ENCODE data around the gene DTD2.

DTD2 gene

GRCh38 chr14:31403707-31404106 is 53.6 kb downstream of the DTD2 start:
- no peak for DNase-seq

DNA sequence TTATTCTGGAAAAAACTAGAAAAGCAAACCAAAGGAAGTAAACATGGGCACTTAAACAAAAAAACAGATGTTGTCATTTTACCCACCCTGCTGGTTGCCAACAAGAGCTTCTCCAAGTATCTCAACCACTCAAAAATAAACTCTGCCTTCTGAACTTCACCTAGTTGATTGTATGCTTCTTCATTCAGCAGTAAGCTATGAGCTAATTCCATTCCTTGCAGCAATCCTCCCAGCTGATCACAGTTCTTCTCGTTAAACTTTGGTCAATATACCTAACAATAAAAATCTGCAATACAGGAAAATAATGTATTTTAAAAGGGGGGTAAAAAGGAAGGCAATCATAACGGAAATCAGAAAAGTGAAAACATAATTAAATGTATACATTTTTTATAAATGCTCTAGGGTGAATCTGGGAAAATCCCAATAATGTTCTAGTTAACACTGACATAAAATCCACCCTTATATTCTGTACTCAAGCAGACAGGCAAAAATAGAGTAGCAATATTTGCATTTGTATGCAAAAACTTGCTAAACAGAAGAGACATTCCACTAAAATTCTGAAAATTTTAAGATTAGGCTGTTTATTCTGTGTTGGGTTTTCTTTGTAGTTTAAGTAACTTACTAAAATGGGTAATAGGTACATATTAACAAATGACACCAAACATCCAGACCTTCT is 54.4 kb downstream of the DTD2 start:
- no peak for DNase-seq

GRCh38 chr14:31401369-31401932 is 55.9 kb downstream of the DTD2 start:
- no peak for DNase-seq

- DNase-seq = no peak
Measured at GRCh38 chr14:31400031-31400638, 57.2 kb downstream of the DTD2 start.
